BJ (cell line): ENCODE data around the gene IWS1. TPM values are rescaled to one million over a fixed set of nuclear protein-coding genes. Genes with fewer than 3 reads are reported as not detected.

Experiments
- CTCF ChIA-PET: fragments of 350-600 bp; formaldehyde crosslinking; extraction: SDS; loops from one replicate; lab custom pipeline; 2021; ENCODE audit warnings: antibody characterized with exemption, inconsistent platforms; lab: Yijun Ruan, JAX
- POLR2A ChIA-PET: fragments of 300-600 bp; sonication (Branson Sonifier 250); formaldehyde crosslinking; extraction: SDS; loops from one replicate; lab custom pipeline; 2021; ENCODE audit warnings: antibody characterized with exemption; lab: Charles Lee
- DNase-seq: peaks from one replicate; pipeline ENCODE4 v3.0.0-alpha.2; 2011; ENCODE audit warnings: low read depth
- H3K27me3 ChIP-seq: 2 replicates; pipeline ENCODE4 v1.6.0; 2011; ENCODE audit warnings: low read length; ENCODE audit not compliant: control insufficient read depth, insufficient read depth
- H3K36me3 ChIP-seq: 2 replicates; pipeline ENCODE4 v1.5.1; 2011; ENCODE audit warnings: low read length; ENCODE audit not compliant: control insufficient read depth, insufficient read depth
- H3K4me3 ChIP-seq: 2 replicates; pipeline ENCODE4 v1.5.1; 2011; ENCODE audit warnings: low read depth, mild to moderate bottlenecking, control low read depth, low read length
- polyA plus RNA-seq: library from polyadenylated mRNA; depleted of rRNA; stranded (reverse); fragments of >200 nt; gene quantifications from 2 replicates; pipeline ENCODE4 v1.2.3, GENCODE V29; 2011
- TF ChIP-seq, protein P1 (sequence below): IDR thresholded peaks from 2 replicates; pipeline ENCODE4 v1.5.1; 2011; ENCODE audit warnings: low read depth, mild to moderate bottlenecking, control low read depth, inconsistent platforms, low read length, moderate library complexity; ENCODE audit not compliant: insufficient read depth

IWS1 gene
- polyA plus RNA-seq, 1 experiment, result 23.9 TPM

DNA sequence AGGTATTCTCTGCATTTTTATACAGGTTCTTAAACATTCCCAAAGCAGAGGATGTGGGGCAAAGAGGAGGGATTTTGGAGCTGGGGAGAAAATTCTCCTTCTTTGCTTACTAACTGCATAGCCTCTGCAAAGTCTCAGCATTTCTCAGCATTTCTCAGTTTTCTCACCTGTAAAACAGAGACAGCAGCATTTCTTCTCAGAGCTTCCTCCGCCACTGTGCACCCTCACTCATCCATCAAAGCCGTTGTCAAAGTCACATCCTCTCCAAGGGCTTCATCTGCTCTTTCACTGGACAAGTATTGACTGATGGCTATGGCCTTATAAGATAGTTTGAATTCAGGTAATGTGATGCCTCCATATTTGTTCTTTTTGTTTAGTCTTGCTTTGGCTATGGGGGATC, 26.6 kb upstream of the IWS1 start:
- ChIA-PET POLR2A (no interaction called here), CTCF (interaction anchor here (1.2 kb wide), 1 partner anchor 14 kb away, joined by 4 read pairs; no protein-coding TSS in a partner anchor)
- TF ChIP-seq, protein P1, sequence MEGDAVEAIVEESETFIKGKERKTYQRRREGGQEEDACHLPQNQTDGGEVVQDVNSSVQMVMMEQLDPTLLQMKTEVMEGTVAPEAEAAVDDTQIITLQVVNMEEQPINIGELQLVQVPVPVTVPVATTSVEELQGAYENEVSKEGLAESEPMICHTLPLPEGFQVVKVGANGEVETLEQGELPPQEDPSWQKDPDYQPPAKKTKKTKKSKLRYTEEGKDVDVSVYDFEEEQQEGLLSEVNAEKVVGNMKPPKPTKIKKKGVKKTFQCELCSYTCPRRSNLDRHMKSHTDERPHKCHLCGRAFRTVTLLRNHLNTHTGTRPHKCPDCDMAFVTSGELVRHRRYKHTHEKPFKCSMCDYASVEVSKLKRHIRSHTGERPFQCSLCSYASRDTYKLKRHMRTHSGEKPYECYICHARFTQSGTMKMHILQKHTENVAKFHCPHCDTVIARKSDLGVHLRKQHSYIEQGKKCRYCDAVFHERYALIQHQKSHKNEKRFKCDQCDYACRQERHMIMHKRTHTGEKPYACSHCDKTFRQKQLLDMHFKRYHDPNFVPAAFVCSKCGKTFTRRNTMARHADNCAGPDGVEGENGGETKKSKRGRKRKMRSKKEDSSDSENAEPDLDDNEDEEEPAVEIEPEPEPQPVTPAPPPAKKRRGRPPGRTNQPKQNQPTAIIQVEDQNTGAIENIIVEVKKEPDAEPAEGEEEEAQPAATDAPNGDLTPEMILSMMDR, result no peak
- Histone ChIP-seq H3K4me3 (no peak overlapping the region), H3K36me3 (no peaks in the 10 kb centered on the region), H3K27me3 (peaks cover 8% of the 10 kb centered on the region)
- no peak for DNase-seq

DNA sequence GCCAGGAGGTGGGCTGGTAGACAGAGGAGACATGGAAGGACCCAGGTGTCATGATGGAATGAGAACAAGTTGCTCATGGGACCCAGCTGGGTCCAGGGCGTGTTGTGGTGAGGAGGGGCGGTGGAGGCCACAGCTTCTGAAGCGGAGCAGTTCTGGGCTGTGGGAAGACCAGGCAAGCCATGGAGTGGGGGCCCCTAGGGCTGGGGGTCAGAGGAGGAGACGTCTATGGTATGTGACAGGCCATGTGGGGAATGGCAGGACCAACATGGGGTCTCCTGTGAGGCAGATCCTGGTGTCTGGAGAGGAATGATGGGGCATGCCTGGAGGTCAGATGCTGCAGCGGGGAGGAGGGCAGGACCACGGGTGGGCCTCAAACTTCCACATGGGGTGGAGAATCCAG, 26.0 kb upstream of the IWS1 start:
- DNase-seq, result no peak
- Histone ChIP-seq H3K36me3 (no peaks in the 10 kb centered on the region), H3K27me3 (peaks cover 8% of the 10 kb centered on the region), H3K4me3 (no peak overlapping the region)
- ChIA-PET CTCF (interaction anchor here (1.2 kb wide), 1 partner anchor 13 kb away, joined by 4 read pairs; no protein-coding TSS in a partner anchor), POLR2A (no interaction called here)
- TF ChIP-seq, protein P1, result no peak

DNA sequence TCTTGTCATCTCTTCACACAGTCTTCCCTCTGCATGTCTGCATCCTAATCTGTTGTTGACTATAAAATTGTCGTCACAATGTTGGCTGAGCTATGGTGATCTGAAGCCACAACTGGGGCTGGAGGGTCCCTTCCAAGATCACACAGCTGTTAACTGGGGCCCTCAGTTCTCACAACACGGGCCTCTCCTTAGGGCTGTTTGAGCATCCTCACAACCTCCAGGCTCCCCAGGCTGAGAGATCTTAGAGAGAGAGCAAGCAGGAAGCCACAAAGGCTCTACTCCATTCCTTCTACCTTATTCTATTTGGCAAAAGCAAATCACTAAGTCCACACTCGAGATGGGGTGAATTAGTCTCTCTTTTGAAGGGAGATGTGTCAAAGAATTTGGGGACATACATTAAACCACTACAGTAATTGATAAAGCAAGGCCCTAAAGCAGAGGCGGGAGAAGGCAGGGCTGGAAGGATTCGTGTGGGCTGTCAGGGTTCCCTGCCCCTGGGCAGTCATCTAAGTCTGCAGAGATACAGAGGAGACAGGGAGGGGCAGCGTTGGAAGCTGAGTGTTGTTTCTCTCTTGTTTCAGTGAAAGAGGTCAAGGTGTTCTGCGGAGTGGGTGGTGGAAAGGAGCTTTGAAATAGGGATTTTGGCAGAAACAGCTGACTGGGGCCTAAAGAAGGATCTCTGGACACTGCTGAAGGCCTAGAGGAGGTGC, 25.1 kb upstream of the IWS1 start:
- Histone ChIP-seq H3K27me3 (peaks cover 9% of the 10 kb centered on the region), H3K4me3 (no peak overlapping the region), H3K36me3 (no peaks in the 10 kb centered on the region)
- TF ChIP-seq, protein P1, result no peak
- CTCF ChIA-PET, result interaction anchor here (1.8 kb wide), 1 partner anchor 40 kb away, joined by 8 read pairs; no protein-coding TSS in a partner anchor
- no peak for DNase-seq
- POLR2A ChIA-PET, result no interaction called here

DNA sequence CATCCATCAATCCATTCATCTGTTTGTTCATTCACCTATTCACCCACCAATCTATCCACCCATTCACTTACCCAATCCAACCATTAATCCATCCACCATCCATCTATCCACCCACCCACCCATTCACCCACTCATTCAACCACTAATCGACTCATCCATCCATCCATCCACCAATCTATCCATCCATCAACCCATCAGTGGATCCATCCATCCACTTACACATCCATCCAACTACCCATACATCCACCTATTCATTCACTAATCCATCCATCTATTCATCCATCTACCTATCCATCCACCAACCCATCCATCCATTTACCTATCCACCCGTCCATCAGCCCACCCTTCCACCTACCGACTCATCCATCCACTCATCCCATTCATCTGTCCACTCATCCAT, 20.5 kb upstream of the IWS1 start:
- H3K27me3 ChIP-seq, result peaks cover 12% of the 10 kb centered on the region
- POLR2A ChIA-PET, result no interaction called here
- TF ChIP-seq, protein P1, result no peak

DNA sequence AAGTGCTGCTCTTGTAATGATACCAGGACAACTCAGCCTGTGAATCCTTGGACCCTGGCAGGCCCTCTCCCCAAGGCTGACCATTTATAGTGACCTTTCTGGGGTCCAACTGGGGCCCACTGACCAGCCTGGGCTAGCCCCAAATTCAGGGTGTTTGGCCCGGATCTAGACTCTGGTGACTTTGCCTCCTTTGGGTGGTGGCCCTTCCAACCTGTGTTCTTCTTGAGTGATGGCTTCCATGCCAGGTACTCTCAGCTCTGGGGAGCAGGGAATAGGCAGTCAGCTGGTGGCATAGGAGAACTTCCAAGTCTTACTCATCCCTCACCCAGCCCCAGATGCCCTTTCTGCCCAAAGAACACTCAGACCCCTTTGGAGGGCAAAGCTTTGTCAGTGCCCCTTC, 19.5 kb upstream of the IWS1 start:
- POLR2A ChIA-PET, result no interaction called here
- DNase-seq, result no peak
- Histone ChIP-seq H3K4me3 (no peak overlapping the region), H3K27me3 (peaks cover 15% of the 10 kb centered on the region), H3K36me3 (no peaks in the 10 kb centered on the region)
- CTCF ChIA-PET, result no interaction called here
- TF ChIP-seq, protein P1, result no peak

More for the DNA sequence above, 20.5 kb upstream of the IWS1 start:
- Histone ChIP-seq H3K36me3 (no peaks in the 10 kb centered on the region), H3K4me3 (no peak overlapping the region)
- no peak for DNase-seq
- CTCF ChIA-PET, result no interaction called here
